Vagina (tissue), 2 donors: ENCODE measurements around the gene FBXO28.

Experiments
- CTCF ChIP-seq, 3 experiments: fragments of 450-650 bp in 2 of 3; fragments of 200-600 bp in 1 of 3; sonication (generic) in 1 of 3; IDR thresholded peaks; one replicate each; pipeline ENCODE4 v1.5.1; 2017 to 2019; ENCODE audit warnings: antibody characterized with exemption in 3 of 3, mild to moderate bottlenecking in 2 of 3, moderate library complexity in 2 of 3
- POLR2A ChIP-seq, 2 donors: fragments of 450-650 bp; IDR thresholded peaks; one replicate each; pipeline ENCODE4 v1.6.1; 2017; ENCODE audit warnings: antibody characterized with exemption in 2 of 2, mild to moderate bottlenecking in 2 of 2, moderate library complexity in 2 of 2
- POLR2AphosphoS5 ChIP-seq, 2 donors: sonication (generic); formaldehyde crosslinking; IDR thresholded peaks; one replicate each; pipeline ENCODE4 v1.9.0; 2017; ENCODE audit warnings: antibody characterized with exemption in 2 of 2, mild to moderate bottlenecking in 2 of 2, low read depth in 1 of 2; ENCODE audit not compliant: insufficient read depth in 1 of 2

GRCh38 chr1:224123136-224123535 lies 9.2 kb downstream of the FBXO28 start:
- TF ChIP-seq POLR2AphosphoS5 (IDR thresholded peaks at IDR 0.05; ENCODE audit: insufficient read depth in 1 of 2, low read depth in 1 of 2) (no peak), CTCF (IDR thresholded peaks at IDR 0.05) (no peak), POLR2A (IDR thresholded peaks at IDR 0.05) (no peak)
